Mesenteric fat pad (tissue), 1 donor: ENCODE measurements around the gene CPSF2. TPM values are rescaled to one million over a fixed set of nuclear protein-coding genes. Genes with fewer than 3 reads are reported as not detected.
"Not testable (repeated sequence)": the region's sequence is repeated elsewhere in the genome, so short reads cannot be mapped to it uniquely, and the experiment has no call there.

ENCODE experiments used
- DNase-seq: peaks from one replicate; pipeline ENCODE4 v3.0.0-alpha.2; 2020; ENCODE audit warnings: low spot score
- total RNA-seq: library from RNA; stranded (reverse); fragmentation: NEBNext Ultra II Directional; extraction: Animal tissue kit (Norgen Biotek cat#: 25700); gene quantifications from one replicate; pipeline ENCODE4 v1.2.1, GENCODE V29; 2021
- donor health status: DM: yes; HTN: yes; CAD: no.

The CPSF2 gene
- total RNA-seq, 1 donor from 2014 or later: 45.3 TPM

- no peak for DNase-seq
These were observed 32.6 kb downstream of the CPSF2 start for GRCh38 chr14:92154283-92154942.

GRCh38 chr14:92160619-92161018 is 38.9 kb downstream of the CPSF2 start:
- DNase-seq: no peak

DNA sequence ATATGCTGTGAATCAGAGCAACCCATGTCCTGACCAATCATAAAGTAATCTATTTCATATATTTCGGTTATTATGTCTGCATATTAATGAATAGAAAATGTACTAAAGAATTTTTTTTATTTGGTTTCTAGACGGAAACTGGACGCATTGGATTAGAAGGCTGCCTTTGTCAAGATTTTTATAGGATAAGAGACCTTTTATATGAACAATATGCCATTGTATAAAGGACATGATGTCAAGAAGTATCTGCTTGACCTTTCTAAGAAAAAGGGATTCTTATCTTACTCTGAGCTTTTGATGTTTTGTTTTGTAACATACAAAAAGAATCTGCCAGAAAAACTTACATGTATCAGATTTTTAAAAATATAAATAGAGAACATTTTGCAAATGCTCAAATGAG is 39.8 kb downstream of the CPSF2 start:
- no peak for DNase-seq

DNA sequence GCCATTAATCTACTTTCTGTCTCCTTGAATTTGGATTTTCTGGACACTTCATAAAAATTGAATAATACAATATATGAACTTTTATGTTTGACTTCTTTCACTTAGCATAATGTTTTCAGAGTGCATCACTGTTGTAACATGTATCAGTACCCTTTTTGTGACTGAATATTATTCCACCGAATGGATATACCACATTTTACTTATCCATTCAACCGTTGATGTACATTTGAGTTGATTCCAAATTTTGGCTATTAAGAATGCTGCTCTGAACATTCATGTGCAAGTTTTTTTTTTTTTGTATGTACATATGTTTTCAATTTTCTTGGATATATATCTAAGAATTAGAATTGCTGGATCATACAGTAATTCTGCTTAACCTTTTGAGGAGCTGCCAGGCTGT is 43.2 kb downstream of the CPSF2 start:
- no peak for DNase-seq

DNA sequence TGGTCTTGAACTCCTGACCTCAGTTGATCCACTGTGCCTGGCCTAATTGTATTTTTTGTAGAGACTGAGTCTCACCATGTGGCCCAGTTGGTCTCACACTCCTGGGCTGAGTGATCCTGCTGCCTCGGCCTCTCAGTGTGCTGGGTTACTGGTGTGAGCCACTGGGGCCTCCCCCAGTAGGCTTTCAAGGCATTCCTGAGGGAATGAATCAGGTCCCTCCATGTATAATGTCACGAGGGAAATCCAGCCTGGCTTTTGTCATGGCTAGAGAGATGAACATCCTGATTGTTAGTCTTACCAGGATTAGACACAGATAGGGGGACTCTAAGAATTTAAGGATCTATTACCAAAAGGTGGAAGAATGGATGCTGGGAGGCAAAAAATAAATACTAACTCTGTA is 51.9 kb downstream of the CPSF2 start:
- DNase-seq: no peak

DNA sequence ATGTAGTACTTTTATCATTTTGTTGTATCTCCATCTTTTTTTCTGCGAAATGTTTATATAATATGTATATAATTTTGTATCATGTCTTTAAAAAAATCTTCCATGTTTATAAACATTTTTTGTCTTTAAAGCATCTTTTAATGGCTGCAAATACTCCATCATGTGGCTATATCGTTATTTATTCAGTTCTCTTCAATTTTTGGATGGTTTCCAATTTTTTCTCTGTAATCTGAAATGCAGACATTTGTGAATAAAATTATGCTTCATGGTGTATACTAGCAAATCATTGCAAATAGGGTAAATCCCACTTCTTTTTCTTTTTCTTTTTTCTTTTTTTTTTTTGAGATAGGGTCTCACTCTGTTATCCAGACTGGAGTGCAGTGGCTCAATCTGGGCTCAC is 54.0 kb downstream of the CPSF2 start:
- DNase-seq: no peak

DNA sequence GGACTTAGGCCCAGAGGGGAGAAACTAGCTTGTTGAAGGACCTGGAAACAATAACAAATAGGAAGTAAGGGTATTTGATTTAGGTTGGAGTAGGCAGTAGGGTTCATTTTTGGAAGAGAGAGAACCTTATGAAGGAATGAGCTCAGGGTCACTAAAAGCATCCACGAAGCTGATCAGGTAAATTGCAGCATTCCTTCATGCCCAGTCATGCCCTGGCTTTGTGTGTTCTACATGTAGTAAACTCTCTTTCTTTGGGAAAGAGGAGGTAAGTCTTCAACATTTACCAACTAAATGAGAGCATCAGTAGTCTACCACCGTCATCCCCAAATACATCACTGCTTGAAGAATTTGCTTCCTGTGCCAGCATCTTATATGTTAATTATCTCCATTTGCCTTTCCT is 54.7 kb downstream of the CPSF2 start:
- DNase-seq: no peak

- not testable (repeated sequence) for DNase-seq
These were observed 57.4 kb downstream of the CPSF2 start for GRCh38 chr14:92179178-92179577.

GRCh38 chr14:92185559-92185958 is 63.8 kb downstream of the CPSF2 start:
- DNase-seq: no peak

DNA sequence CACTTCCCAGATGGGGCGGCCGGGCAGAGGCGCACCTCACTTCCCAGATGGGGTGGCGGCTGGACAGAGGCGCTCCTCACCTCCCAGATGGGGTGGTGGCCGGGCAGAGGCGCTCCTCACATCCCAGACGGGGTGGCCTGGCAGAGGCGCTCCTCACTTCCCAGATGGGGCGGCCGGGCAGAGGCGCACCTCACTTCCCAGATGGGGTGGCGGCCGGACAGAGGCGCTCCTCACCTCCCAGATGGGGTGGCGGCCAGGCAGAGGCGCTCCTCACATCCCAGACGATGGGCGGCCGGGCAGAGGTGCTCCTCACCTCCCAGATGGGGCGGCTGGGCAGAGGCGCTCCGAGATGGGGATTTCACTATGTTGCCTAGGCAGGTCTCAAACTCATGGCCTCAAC is 65.8 kb downstream of the CPSF2 start:
- not testable (repeated sequence) for DNase-seq

GRCh38 chr14:92190768-92191167 is 69.0 kb downstream of the CPSF2 start:
- no peak for DNase-seq

DNA sequence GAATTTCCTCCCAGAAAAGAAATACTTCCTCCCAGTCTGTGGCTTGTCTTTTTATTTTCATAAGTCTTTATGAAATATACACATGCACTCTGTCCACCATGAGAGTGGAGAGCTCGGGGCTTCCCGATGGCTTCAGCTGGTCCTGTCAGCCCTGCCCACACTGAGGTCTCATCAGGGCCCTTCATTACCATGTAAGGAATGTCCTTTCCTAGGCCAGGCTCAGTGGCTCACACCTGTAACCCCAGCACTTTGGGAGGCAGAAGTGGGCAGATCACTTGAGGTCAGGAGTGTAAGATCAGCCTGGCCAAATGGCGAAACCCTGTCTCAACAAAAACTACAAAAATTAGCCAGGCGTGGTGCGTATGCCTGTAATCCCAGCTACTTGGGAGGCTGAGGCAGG is 77.0 kb downstream of the CPSF2 start:
- no peak for DNase-seq

GRCh38 chr14:92199763-92200162 is 78.0 kb downstream of the CPSF2 start:
- DNase-seq: no peak

GRCh38 chr14:92203116-92203515 is 81.3 kb downstream of the CPSF2 start:
- DNase-seq: no peak

DNA sequence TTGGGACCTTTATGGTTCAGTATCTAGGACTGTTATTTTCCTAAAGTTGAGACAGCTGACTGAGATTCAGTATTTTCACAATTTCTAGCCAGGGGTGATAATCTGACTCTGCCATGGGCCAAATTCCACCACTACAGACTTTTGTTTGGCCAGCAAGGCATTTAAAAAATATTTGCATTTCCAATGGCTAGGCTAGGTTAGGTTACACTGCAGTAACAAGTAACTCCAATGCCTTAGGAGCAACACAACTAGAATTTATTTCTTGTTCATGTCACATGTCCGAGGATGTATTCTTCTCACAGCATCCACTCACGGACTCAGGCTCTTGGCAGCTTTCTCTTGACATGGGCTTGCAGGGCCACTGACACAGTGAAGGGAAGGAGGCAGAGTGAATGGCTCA is 83.0 kb downstream of the CPSF2 start:
- DNase-seq: no peak

- no peak for DNase-seq
These were observed 85.5 kb downstream of the CPSF2 start for GRCh38 chr14:92207012-92207927.

- no peak for DNase-seq
These were observed 86.1 kb downstream of the CPSF2 start for GRCh38 chr14:92207928-92208265.

DNA sequence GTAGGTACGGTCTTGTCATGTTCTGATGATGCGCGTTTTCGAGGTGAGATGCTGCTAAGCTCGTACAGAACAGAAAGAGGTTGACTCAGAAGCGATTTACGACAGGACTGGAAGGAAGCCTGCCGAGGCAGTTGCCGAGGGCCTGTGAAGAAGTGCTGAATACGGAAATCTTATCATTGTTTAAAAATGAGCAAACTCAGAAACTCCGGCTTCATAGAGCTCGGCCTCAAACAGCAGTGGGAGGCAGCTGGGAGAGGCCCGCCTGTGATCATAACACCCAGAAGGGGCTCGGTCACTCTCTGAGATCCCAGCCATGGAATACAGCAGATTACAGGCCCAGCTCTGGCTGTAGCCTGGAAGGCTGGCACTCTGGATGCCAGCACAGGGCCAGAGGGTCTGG is 87.4 kb downstream of the CPSF2 start:
- DNase-seq: no peak

GRCh38 chr14:92213125-92213524 is 91.4 kb downstream of the CPSF2 start:
- not testable (repeated sequence) for DNase-seq

DNA sequence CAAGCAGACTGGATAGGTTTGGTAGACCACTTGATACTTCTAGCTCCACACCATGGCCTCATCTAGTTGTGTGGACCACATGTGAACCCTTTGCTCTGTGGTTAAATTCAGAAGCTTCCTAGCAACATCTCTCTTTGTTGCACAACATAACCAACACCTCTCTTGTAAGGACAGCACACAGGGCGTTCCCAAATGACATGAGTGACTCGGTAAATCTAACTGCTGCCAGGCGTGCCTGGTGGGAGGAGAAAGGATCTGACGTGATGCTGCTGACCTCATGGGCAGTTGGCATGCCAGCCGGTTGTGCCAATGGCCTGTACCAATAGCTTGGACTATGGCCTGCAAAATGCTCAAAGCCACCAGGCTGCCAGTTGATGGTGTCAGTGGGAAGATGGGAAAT is 93.8 kb downstream of the CPSF2 start:
- no peak for DNase-seq

- no peak for DNase-seq
These were observed 96.2 kb downstream of the CPSF2 start for GRCh38 chr14:92217936-92218335.
